Measurements from ENCODE around the gene SEL1L3. TPM values are rescaled to one million over a fixed set of nuclear protein-coding genes. Genes with fewer than 3 reads are reported as not detected.

SEL1L3 gene
- total RNA-seq, 1 donor from 2014 or later: 91.8 TPM

DNA sequence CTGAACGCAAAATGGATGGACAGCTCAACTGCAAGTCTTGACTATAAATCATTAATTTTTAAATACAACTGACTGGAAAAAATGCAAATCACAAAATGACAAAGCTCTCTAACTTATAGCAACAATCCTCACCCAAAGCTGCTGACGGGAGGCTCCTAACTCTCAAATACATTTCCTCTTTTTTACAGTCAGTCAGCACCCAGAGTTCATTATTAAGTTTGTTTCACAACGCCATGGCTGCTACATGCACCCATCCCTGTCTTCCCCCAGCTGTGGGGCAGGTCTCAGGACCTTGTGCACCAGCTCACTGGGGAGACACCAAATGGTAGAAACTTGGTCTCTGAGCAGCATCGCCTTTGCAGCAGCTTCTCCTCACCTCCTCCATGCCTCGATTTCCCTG, 109.5 kb downstream of the SEL1L3 start:
- H3K4me3 Mint-ChIP-seq (ENCODE audit: unreplicated experiment): no peak overlapping the region
- H3K9me3 Mint-ChIP-seq (ENCODE audit: unreplicated experiment): no peaks in the 10 kb centered on the region
- H3K4me1 Mint-ChIP-seq (ENCODE audit: unreplicated experiment): no peaks in the 10 kb centered on the region
- no peak for DNase-seq (ENCODE audit: low spot score)
- TF ChIP-seq, protein P1, sequence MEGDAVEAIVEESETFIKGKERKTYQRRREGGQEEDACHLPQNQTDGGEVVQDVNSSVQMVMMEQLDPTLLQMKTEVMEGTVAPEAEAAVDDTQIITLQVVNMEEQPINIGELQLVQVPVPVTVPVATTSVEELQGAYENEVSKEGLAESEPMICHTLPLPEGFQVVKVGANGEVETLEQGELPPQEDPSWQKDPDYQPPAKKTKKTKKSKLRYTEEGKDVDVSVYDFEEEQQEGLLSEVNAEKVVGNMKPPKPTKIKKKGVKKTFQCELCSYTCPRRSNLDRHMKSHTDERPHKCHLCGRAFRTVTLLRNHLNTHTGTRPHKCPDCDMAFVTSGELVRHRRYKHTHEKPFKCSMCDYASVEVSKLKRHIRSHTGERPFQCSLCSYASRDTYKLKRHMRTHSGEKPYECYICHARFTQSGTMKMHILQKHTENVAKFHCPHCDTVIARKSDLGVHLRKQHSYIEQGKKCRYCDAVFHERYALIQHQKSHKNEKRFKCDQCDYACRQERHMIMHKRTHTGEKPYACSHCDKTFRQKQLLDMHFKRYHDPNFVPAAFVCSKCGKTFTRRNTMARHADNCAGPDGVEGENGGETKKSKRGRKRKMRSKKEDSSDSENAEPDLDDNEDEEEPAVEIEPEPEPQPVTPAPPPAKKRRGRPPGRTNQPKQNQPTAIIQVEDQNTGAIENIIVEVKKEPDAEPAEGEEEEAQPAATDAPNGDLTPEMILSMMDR (IDR thresholded peaks at IDR 0.05; ENCODE audit: unreplicated experiment): no peak
- peaks cover 28% of the 10 kb centered on the region for H3K36me3 Mint-ChIP-seq (ENCODE audit: low read depth, unreplicated experiment)
- no peak overlapping the region for H3K27ac Mint-ChIP-seq (ENCODE audit: unreplicated experiment)
- peaks cover 1% of the 10 kb centered on the region for H3K27me3 Mint-ChIP-seq (ENCODE audit: unreplicated experiment)

DNA sequence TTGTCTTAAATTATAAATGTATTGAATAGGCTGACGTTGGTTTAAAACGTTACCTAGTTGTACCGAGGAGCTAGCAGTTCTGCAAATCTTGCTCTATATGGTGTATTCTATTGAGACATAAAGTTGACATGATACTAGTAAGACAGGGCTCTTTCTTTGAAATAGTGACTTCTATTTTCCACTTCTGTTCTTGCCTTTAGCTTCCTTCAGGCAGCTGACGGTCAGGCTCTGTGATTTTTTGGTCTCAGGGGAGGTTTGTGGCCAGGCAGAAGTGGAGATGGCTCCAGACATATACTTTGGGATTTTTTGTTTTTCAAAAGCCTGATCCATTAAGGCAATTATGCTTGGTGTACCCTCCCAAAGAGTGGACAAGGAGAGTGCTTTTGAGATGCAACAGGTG, 111.9 kb downstream of the SEL1L3 start:
- H3K36me3 Mint-ChIP-seq (ENCODE audit: low read depth, unreplicated experiment): peaks cover 24% of the 10 kb centered on the region
- H3K4me3 Mint-ChIP-seq (ENCODE audit: unreplicated experiment): no peak overlapping the region
- H3K27ac Mint-ChIP-seq (ENCODE audit: unreplicated experiment): no peak overlapping the region
- H3K4me1 Mint-ChIP-seq (ENCODE audit: unreplicated experiment): no peaks in the 10 kb centered on the region
- DNase-seq (ENCODE audit: low spot score): no peak
- H3K9me3 Mint-ChIP-seq (ENCODE audit: unreplicated experiment): no peaks in the 10 kb centered on the region
- peaks cover 1% of the 10 kb centered on the region for H3K27me3 Mint-ChIP-seq (ENCODE audit: unreplicated experiment)
- TF ChIP-seq, protein P1 (IDR thresholded peaks at IDR 0.05; ENCODE audit: unreplicated experiment): no peak

DNA sequence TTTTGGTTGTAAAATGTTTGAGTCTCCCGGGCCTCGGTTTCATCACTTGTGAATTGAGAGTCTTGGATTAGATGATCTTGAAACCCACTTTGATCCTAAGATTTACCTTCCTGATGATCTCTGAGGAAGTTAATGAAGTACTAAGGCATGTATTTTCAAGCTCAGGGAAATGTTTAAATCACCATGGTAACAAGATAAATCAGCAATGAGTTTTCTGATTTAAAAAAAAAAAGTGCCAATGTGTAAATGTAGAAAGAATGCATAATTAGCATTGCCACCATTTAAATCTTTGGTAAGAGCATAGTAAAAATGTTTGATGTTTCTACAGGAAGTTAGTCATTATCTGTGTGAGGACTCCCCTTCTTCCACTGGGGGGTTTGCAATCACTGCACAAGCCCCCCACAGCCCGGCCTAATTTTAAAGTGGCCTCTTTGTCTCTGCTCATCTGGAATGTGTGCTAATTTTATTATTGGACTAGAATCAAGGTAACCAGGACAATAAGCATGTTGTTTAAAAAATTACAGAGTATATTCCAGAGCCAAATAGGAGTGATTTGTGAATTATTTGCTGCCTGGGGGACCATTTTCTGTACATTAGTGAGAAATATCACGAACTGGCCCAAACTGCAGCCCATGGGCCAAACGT, 113.5 kb downstream of the SEL1L3 start:
- H3K4me1 Mint-ChIP-seq (ENCODE audit: unreplicated experiment): no peaks in the 10 kb centered on the region
- H3K27ac Mint-ChIP-seq (ENCODE audit: unreplicated experiment): no peak overlapping the region
- TF ChIP-seq, protein P1 (IDR thresholded peaks at IDR 0.05; ENCODE audit: unreplicated experiment): no peak
- H3K9me3 Mint-ChIP-seq (ENCODE audit: unreplicated experiment): no peaks in the 10 kb centered on the region
- peaks cover 1% of the 10 kb centered on the region for H3K27me3 Mint-ChIP-seq (ENCODE audit: unreplicated experiment)
- H3K36me3 Mint-ChIP-seq (ENCODE audit: low read depth, unreplicated experiment): peaks cover 29% of the 10 kb centered on the region
- no peak for DNase-seq (ENCODE audit: low spot score)
- H3K4me3 Mint-ChIP-seq (ENCODE audit: unreplicated experiment): no peak overlapping the region

DNA sequence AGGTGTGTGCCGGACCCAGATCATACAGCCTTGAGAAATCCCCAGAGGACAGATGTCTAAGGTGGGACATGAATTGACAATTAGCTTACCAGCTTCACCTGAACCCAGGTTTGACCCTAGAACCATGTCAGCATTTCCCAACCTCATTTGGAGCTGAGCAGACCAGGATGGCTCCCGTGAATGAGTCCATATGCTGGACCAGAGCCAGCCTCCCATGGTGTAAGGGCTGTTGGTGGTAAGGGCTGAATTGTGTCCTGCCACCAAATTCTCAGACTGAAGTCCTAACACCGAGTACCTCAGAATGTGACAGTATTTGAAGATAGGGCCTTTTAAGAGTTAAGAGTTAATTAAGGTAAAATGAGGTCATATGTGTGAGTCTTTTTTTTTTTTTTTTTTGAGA, 118.8 kb downstream of the SEL1L3 start:
- Mint-ChIP-seq H3K27ac (ENCODE audit: unreplicated experiment) (no peak overlapping the region), H3K9me3 (ENCODE audit: unreplicated experiment) (no peaks in the 10 kb centered on the region), H3K4me1 (ENCODE audit: unreplicated experiment) (peaks cover 8% of the 10 kb centered on the region), H3K4me3 (ENCODE audit: unreplicated experiment) (no peak overlapping the region), H3K27me3 (ENCODE audit: unreplicated experiment) (peaks cover 3% of the 10 kb centered on the region), H3K36me3 (ENCODE audit: low read depth, unreplicated experiment) (peaks cover 11% of the 10 kb centered on the region)
- TF ChIP-seq, protein P1 (IDR thresholded peaks at IDR 0.05; ENCODE audit: unreplicated experiment): no peak
- no peak for DNase-seq (ENCODE audit: low spot score)

DNA sequence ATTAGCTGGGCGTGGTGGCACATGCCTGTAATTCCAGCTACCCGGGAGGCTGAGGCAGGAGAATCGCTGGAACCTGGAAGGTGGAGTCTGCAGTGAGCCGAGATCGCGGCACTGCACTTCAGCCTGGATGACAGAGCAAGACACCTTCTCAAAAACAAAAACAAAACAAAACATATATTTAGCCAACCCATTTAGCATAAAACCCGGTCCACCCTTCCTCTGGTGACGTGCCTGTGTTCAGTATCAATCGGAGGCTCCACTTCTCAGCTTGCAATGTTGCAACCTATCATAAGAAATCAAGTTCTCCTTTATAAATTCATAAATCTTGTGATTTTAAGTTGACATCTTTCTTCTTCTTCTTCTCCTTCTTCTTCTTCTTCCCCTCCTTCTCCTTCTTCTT, 133.2 kb downstream of the SEL1L3 start:
- Mint-ChIP-seq H3K4me3 (ENCODE audit: unreplicated experiment) (no peak overlapping the region), H3K36me3 (ENCODE audit: low read depth, unreplicated experiment) (no peaks in the 10 kb centered on the region), H3K27me3 (ENCODE audit: unreplicated experiment) (peaks cover 6% of the 10 kb centered on the region), H3K27ac (ENCODE audit: unreplicated experiment) (no peak overlapping the region), H3K4me1 (ENCODE audit: unreplicated experiment) (peaks cover 14% of the 10 kb centered on the region), H3K9me3 (ENCODE audit: unreplicated experiment) (no peaks in the 10 kb centered on the region)
- DNase-seq (ENCODE audit: low spot score): no peak
- TF ChIP-seq, protein P1 (IDR thresholded peaks at IDR 0.05; ENCODE audit: unreplicated experiment): no peak

All from endothelial cell (in vitro differentiated cells).